Measurements from ENCODE around the gene ADAMTS12.

DNA sequence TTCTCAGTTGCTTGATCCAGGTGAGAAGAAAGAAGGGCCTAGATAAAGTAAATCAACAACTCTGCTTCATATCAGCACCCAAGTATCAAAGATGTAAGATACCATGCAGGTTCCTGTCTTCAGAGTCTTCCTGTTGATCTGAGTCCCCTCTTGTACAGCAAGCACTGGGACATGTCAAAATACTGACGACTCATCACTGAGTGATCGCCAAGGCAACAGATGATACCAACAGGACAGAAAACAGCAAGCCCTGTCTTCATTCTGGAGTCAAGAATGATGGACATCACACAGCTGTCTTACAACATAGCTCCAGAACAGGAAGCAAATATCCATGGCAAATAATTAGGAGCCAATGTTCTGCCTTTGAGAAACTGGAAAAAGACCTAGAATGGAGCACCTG, 367.3 kb downstream of the ADAMTS12 start:
- TF ChIP-seq, protein P1, sequence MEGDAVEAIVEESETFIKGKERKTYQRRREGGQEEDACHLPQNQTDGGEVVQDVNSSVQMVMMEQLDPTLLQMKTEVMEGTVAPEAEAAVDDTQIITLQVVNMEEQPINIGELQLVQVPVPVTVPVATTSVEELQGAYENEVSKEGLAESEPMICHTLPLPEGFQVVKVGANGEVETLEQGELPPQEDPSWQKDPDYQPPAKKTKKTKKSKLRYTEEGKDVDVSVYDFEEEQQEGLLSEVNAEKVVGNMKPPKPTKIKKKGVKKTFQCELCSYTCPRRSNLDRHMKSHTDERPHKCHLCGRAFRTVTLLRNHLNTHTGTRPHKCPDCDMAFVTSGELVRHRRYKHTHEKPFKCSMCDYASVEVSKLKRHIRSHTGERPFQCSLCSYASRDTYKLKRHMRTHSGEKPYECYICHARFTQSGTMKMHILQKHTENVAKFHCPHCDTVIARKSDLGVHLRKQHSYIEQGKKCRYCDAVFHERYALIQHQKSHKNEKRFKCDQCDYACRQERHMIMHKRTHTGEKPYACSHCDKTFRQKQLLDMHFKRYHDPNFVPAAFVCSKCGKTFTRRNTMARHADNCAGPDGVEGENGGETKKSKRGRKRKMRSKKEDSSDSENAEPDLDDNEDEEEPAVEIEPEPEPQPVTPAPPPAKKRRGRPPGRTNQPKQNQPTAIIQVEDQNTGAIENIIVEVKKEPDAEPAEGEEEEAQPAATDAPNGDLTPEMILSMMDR (conservative IDR thresholded peaks at IDR 0.05 in 1 of 2, IDR thresholded peaks at IDR 0.05 in 1 of 2; ENCODE audit: low read depth in 1 of 2, low read length in 2 of 2) = no peak
- TF ChIP-seq EZH2 (IDR thresholded peaks at IDR 0.05; ENCODE audit: low read length, missing control alignments) = no peak
